HEK293 (cell line): ENCODE results near the gene MASP1.

ENCODE experiments used
- CTCF ChIA-PET: fragments of 350-600 bp; formaldehyde crosslinking; extraction: SDS; loops from one replicate; lab custom pipeline; 2021; ENCODE audit warnings: antibody characterized with exemption; lab: Yijun Ruan, JAX
- POLR2A ChIA-PET: fragments of 300-600 bp; formaldehyde crosslinking; extraction: SDS; loops from one replicate; lab custom pipeline; 2020; ENCODE audit warnings: antibody characterized with exemption, inconsistent platforms; lab: Yijun Ruan, JAX
- H3K27ac ChIP-seq: fragments of 200-500 bp; sonication (Bioruptor generic); 2 replicates; pipeline ENCODE4 v1.5.1; 2014; ENCODE audit warnings: low read depth, low read length, control low read depth, inconsistent platforms; ENCODE audit errors: extremely low read depth
- H3K36me3 ChIP-seq, 2 experiments: fragments of 200-500 bp in 1 of 2; sonication (Bioruptor generic) in 1 of 2; 1 replicate in 1 of 2; 2 replicates in 1 of 2; pipeline ENCODE4 v1.5.1; 2014 to 2017; ENCODE audit warnings: inconsistent platforms in 2 of 2, low read length in 2 of 2; ENCODE audit not compliant: control insufficient read depth in 2 of 2, insufficient read depth in 1 of 2
- H3K4me1 ChIP-seq: fragments of 200-500 bp; sonication (Bioruptor generic); 2 replicates; pipeline ENCODE4 v1.5.1; 2014; ENCODE audit warnings: mild to moderate bottlenecking, low read length, inconsistent platforms; ENCODE audit not compliant: control insufficient read depth, insufficient read depth
- H3K4me3 ChIP-seq: 2 replicates; pipeline ENCODE4 v1.5.1; 2011; ENCODE audit warnings: low read depth, mild to moderate bottlenecking, control low read depth, low read length, moderate library complexity
- H3K9me3 ChIP-seq: fragments of 200-500 bp; sonication (Bioruptor generic); 2 replicates; pipeline ENCODE4 v1.5.1; 2014; ENCODE audit warnings: low read depth, low read length, inconsistent platforms; ENCODE audit not compliant: control insufficient read depth, insufficient read depth
- KLF9 ChIP-seq: fragments of 450-650 bp; formaldehyde crosslinking; IDR thresholded peaks from 2 replicates; pipeline ENCODE4 v1.5.1; 2016; ENCODE audit warnings: missing biosample characterization, missing genetic modification characterization, low read depth
- MZF1 ChIP-seq: fragments of 450-650 bp; formaldehyde crosslinking; IDR thresholded peaks from 2 replicates; pipeline ENCODE4 v1.5.1; 2017; ENCODE audit warnings: missing biosample characterization, missing genetic modification characterization, borderline replicate concordance
- REPIN1 ChIP-seq: fragments of 450-650 bp; formaldehyde crosslinking; IDR thresholded peaks from 2 replicates; pipeline ENCODE4 v1.5.1; 2017; ENCODE audit warnings: missing biosample characterization, missing genetic modification characterization, low read depth
- YY2 ChIP-seq: fragments of 450-650 bp; formaldehyde crosslinking; IDR thresholded peaks from 2 replicates; pipeline ENCODE4 v1.5.1; 2016; ENCODE audit warnings: missing biosample characterization, missing genetic modification characterization
- ZNF140 ChIP-seq: fragments of 450-650 bp; formaldehyde crosslinking; IDR thresholded peaks from 2 replicates; pipeline ENCODE4 v1.5.1; 2016; ENCODE audit warnings: missing biosample characterization, missing genetic modification characterization
- ZNF155 ChIP-seq: fragments of 450-650 bp; formaldehyde crosslinking; IDR thresholded peaks from 2 replicates; pipeline ENCODE4 v1.5.1; 2016; ENCODE audit warnings: missing biosample characterization, missing genetic modification characterization
- ZNF16 ChIP-seq: fragments of 450-650 bp; formaldehyde crosslinking; IDR thresholded peaks from 2 replicates; pipeline ENCODE4 v1.5.1; 2016; ENCODE audit warnings: low read depth, missing biosample characterization, missing genetic modification characterization
- ZNF214 ChIP-seq: fragments of 450-650 bp; formaldehyde crosslinking; IDR thresholded peaks from 2 replicates; pipeline ENCODE4 v1.5.1; 2017; ENCODE audit warnings: missing biosample characterization, mild to moderate bottlenecking, missing genetic modification characterization, borderline replicate concordance
- ZNF221 ChIP-seq: fragments of 450-650 bp; formaldehyde crosslinking; IDR thresholded peaks from 2 replicates; pipeline ENCODE4 v1.5.1; 2017; ENCODE audit warnings: missing biosample characterization, missing genetic modification characterization, borderline replicate concordance
- ZNF560 ChIP-seq: fragments of 450-650 bp; formaldehyde crosslinking; IDR thresholded peaks from 2 replicates; pipeline ENCODE4 v1.5.1; 2017; ENCODE audit warnings: missing biosample characterization, missing genetic modification characterization, borderline replicate concordance
- ZNF624 ChIP-seq: fragments of 450-650 bp; formaldehyde crosslinking; IDR thresholded peaks from 2 replicates; pipeline ENCODE4 v1.5.1; 2017; ENCODE audit warnings: missing biosample characterization, missing genetic modification characterization
- ZNF707 ChIP-seq: fragments of 450-650 bp; formaldehyde crosslinking; IDR thresholded peaks from 2 replicates; pipeline ENCODE4 v1.5.1; 2016; ENCODE audit warnings: missing biosample characterization, missing genetic modification characterization
- ZNF791 ChIP-seq: fragments of 450-650 bp; formaldehyde crosslinking; IDR thresholded peaks from 2 replicates; pipeline ENCODE4 v1.5.1; 2016; ENCODE audit warnings: missing biosample characterization, missing genetic modification characterization
- TF ChIP-seq, protein P1 (sequence below): fragments of 450-650 bp; formaldehyde crosslinking; IDR thresholded peaks from 2 replicates; pipeline ENCODE4 v1.5.1; 2017; ENCODE audit warnings: missing biosample characterization, missing genetic modification characterization
- TF ChIP-seq, protein P2 (sequence below): fragments of 450-650 bp; formaldehyde crosslinking; IDR thresholded peaks from 2 replicates; pipeline ENCODE4 v1.5.1; 2016; ENCODE audit warnings: missing biosample characterization, missing genetic modification characterization, borderline replicate concordance
- TF ChIP-seq, protein P3 (sequence below): fragments of 450-650 bp; formaldehyde crosslinking; IDR thresholded peaks from 2 replicates; pipeline ENCODE4 v1.5.1; 2016; ENCODE audit warnings: missing biosample characterization, missing genetic modification characterization
- TF ChIP-seq, protein P4 (sequence below): fragments of 450-650 bp; IDR thresholded peaks from 2 replicates; pipeline ENCODE4 v1.5.1; 2018; ENCODE audit warnings: missing biosample characterization, missing genetic modification characterization
- TF ChIP-seq, protein P5 (sequence below): fragments of 450-650 bp; formaldehyde crosslinking; conservative IDR thresholded peaks from 2 replicates; pipeline ENCODE4 v1.5.1; 2016; ENCODE audit warnings: low read depth, missing biosample characterization, missing genetic modification characterization
- TF ChIP-seq, protein P6 (sequence below): fragments of 450-650 bp; formaldehyde crosslinking; IDR thresholded peaks from 2 replicates; pipeline ENCODE4 v1.5.1; 2017; ENCODE audit warnings: missing biosample characterization, mild to moderate bottlenecking, missing genetic modification characterization, moderate library complexity

MASP1 gene

DNA sequence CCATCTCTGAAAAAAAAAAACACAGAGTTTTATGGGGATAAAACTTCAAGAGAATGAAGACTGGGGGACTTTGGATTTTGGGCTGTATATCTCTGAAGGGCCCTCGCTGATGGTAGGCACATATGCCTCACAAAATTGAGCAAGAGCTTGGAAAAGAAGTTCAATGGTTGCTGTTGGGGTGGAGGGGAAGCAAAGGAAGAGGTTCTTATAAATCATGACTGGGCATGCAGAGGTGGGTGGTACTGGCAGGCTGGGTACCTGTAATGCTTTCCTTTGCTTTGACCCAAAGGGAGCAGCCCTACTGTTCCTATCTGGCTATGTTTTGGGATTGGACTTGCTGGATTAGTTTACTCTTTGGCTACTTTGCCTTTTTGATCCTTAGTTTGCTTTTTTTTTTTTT is 100.3 kb downstream of the MASP1 start:
- no peaks in the 10 kb centered on the region for H3K36me3 ChIP-seq
- no peaks in the 10 kb centered on the region for H3K4me1 ChIP-seq
- H3K4me3 ChIP-seq: no peak overlapping the region
- H3K9me3 ChIP-seq: no peaks in the 10 kb centered on the region
- TF ChIP-seq ZNF791: no peak
- no peak for TF ChIP-seq ZNF214 (tag by site-specific recombination)
- TF ChIP-seq, protein P1, sequence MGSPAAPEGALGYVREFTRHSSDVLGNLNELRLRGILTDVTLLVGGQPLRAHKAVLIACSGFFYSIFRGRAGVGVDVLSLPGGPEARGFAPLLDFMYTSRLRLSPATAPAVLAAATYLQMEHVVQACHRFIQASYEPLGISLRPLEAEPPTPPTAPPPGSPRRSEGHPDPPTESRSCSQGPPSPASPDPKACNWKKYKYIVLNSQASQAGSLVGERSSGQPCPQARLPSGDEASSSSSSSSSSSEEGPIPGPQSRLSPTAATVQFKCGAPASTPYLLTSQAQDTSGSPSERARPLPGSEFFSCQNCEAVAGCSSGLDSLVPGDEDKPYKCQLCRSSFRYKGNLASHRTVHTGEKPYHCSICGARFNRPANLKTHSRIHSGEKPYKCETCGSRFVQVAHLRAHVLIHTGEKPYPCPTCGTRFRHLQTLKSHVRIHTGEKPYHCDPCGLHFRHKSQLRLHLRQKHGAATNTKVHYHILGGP (tag by site-specific recombination): no peak
- TF ChIP-seq, protein P2, sequence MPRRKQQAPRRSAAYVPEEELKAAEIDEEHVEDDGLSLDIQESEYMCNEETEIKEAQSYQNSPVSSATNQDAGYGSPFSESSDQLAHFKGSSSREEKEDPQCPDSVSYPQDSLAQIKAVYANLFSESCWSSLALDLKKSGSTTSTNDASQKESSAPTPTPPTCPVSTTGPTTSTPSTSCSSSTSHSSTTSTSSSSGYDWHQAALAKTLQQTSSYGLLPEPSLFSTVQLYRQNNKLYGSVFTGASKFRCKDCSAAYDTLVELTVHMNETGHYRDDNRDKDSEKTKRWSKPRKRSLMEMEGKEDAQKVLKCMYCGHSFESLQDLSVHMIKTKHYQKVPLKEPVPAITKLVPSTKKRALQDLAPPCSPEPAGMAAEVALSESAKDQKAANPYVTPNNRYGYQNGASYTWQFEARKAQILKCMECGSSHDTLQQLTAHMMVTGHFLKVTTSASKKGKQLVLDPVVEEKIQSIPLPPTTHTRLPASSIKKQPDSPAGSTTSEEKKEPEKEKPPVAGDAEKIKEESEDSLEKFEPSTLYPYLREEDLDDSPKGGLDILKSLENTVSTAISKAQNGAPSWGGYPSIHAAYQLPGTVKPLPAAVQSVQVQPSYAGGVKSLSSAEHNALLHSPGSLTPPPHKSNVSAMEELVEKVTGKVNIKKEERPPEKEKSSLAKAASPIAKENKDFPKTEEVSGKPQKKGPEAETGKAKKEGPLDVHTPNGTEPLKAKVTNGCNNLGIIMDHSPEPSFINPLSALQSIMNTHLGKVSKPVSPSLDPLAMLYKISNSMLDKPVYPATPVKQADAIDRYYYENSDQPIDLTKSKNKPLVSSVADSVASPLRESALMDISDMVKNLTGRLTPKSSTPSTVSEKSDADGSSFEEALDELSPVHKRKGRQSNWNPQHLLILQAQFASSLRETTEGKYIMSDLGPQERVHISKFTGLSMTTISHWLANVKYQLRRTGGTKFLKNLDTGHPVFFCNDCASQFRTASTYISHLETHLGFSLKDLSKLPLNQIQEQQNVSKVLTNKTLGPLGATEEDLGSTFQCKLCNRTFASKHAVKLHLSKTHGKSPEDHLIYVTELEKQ (tag by site-specific recombination): no peak
- TF ChIP-seq MZF1 (tag by site-specific recombination): no peak
- TF ChIP-seq, protein P3, sequence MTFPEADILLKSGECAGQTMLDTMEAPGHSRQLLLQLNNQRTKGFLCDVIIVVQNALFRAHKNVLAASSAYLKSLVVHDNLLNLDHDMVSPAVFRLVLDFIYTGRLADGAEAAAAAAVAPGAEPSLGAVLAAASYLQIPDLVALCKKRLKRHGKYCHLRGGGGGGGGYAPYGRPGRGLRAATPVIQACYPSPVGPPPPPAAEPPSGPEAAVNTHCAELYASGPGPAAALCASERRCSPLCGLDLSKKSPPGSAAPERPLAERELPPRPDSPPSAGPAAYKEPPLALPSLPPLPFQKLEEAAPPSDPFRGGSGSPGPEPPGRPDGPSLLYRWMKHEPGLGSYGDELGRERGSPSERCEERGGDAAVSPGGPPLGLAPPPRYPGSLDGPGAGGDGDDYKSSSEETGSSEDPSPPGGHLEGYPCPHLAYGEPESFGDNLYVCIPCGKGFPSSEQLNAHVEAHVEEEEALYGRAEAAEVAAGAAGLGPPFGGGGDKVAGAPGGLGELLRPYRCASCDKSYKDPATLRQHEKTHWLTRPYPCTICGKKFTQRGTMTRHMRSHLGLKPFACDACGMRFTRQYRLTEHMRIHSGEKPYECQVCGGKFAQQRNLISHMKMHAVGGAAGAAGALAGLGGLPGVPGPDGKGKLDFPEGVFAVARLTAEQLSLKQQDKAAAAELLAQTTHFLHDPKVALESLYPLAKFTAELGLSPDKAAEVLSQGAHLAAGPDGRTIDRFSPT (tag by site-specific recombination): no peak
- TF ChIP-seq YY2 (tag by site-specific recombination): no peak
- TF ChIP-seq, protein P4, sequence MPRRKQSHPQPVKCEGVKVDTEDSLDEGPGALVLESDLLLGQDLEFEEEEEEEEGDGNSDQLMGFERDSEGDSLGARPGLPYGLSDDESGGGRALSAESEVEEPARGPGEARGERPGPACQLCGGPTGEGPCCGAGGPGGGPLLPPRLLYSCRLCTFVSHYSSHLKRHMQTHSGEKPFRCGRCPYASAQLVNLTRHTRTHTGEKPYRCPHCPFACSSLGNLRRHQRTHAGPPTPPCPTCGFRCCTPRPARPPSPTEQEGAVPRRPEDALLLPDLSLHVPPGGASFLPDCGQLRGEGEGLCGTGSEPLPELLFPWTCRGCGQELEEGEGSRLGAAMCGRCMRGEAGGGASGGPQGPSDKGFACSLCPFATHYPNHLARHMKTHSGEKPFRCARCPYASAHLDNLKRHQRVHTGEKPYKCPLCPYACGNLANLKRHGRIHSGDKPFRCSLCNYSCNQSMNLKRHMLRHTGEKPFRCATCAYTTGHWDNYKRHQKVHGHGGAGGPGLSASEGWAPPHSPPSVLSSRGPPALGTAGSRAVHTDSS: no peak
- no peak for TF ChIP-seq ZNF140 (tag by site-specific recombination)
- no peak for TF ChIP-seq ZNF624 (tag by site-specific recombination)
- TF ChIP-seq ZNF16 (tag by site-specific recombination): no peak
- TF ChIP-seq ZNF155 (tag by site-specific recombination): no peak
- no peak for TF ChIP-seq ZNF560
- no peak for TF ChIP-seq REPIN1 (tag by site-specific recombination)
- TF ChIP-seq, protein P5, sequence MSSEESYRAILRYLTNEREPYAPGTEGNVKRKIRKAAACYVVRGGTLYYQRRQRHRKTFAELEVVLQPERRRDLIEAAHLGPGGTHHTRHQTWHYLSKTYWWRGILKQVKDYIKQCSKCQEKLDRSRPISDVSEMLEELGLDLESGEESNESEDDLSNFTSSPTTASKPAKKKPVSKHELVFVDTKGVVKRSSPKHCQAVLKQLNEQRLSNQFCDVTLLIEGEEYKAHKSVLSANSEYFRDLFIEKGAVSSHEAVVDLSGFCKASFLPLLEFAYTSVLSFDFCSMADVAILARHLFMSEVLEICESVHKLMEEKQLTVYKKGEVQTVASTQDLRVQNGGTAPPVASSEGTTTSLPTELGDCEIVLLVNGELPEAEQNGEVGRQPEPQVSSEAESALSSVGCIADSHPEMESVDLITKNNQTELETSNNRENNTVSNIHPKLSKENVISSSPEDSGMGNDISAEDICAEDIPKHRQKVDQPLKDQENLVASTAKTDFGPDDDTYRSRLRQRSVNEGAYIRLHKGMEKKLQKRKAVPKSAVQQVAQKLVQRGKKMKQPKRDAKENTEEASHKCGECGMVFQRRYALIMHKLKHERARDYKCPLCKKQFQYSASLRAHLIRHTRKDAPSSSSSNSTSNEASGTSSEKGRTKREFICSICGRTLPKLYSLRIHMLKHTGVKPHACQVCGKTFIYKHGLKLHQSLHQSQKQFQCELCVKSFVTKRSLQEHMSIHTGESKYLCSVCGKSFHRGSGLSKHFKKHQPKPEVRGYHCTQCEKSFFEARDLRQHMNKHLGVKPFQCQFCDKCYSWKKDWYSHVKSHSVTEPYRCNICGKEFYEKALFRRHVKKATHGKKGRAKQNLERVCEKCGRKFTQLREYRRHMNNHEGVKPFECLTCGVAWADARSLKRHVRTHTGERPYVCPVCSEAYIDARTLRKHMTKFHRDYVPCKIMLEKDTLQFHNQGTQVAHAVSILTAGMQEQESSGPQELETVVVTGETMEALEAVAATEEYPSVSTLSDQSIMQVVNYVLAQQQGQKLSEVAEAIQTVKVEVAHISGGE (tag by site-specific recombination): no peak
- no peak for TF ChIP-seq ZNF707 (tag by site-specific recombination)
- TF ChIP-seq ZNF221 (tag by site-specific recombination): no peak
- TF ChIP-seq, protein P6, sequence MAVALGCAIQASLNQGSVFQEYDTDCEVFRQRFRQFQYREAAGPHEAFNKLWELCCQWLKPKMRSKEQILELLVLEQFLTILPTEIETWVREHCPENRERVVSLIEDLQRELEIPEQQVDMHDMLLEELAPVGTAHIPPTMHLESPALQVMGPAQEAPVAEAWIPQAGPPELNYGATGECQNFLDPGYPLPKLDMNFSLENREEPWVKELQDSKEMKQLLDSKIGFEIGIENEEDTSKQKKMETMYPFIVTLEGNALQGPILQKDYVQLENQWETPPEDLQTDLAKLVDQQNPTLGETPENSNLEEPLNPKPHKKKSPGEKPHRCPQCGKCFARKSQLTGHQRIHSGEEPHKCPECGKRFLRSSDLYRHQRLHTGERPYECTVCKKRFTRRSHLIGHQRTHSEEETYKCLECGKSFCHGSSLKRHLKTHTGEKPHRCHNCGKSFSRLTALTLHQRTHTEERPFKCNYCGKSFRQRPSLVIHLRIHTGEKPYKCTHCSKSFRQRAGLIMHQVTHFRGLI (tag by site-specific recombination): no peak
- TF ChIP-seq KLF9 (tag by site-specific recombination): no peak
- H3K27ac ChIP-seq: no peak overlapping the region
- ChIA-PET CTCF (no interaction called here), POLR2A (no interaction called here)
